ENCODE data around the gene JAG2.

JAG2 gene

DNA sequence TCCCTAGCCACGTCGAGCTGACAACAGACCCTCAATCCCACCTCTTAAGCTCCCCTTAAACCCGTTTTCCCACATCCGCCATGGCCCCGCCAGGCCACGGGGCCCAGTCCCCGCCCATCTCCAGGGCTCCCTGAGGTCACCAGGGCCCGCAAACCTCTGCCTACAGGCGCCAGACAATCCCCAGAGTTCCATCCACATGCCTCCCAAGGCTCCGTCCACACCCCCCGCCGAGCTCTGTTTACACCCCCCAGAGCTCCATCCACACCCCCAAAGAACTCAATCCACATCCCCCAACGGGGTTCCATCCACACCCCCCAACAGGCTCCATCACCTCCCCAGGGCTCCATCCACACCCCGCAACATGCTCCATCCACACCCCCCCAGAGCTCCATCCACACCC, 9.2 kb downstream of the JAG2 start:
- Histone ChIP-seq H3K4me3 (ENCODE audit: low read depth in 1 of 5, low read length in 5 of 5) (no peak overlapping the region), H3K27ac (ENCODE audit: low read depth, low read length) (no peak overlapping the region), H3K4me1 (ENCODE audit: control insufficient read depth in 5 of 5, insufficient read depth in 5 of 5, low read length in 5 of 5) (peaks cover 0 to 38% (median under 1%) of the 10 kb centered on the region in 5 donors), H3K9me3 (ENCODE audit: control insufficient read depth in 5 of 5, low read length in 5 of 5) (no peaks in the 10 kb centered on the region), H3K27me3 (ENCODE audit: control insufficient read depth in 5 of 5, insufficient read depth in 4 of 5, low read length in 5 of 5) (no peaks in the 10 kb centered on the region), H3K36me3 (ENCODE audit: control insufficient read depth in 5 of 5, insufficient read depth in 5 of 5, low read length in 5 of 5) (peaks cover 0 to 10% (median 9%) of the 10 kb centered on the region in 5 donors), H3K9ac (ENCODE audit: low read length in 5 of 5) (no peak overlapping the region)

DNA sequence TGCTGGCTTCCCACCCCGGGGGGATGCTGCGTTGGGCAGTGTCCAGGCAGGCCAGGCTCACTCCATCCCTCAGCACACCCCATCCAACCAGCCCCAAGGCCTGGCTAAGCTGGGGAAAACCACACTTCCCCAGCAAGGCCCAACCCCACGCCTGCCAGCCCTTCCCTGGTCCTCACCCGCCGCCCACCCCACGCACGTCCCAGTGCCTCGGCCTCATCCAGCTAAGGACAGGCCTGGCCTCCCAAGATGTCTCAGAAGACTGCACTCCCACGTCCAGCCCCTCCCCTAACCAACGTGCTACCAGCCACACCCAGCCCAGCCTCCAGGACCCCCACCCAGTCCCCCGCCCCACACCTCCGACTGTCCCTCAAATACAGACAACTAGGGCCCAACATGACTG, 9.8 kb downstream of the JAG2 start:
- H3K36me3 ChIP-seq (ENCODE audit: control insufficient read depth in 5 of 5, insufficient read depth in 5 of 5, low read length in 5 of 5), result peaks cover 0 to 10% (median 9%) of the 10 kb centered on the region in 5 donors
- H3K4me1 ChIP-seq (ENCODE audit: control insufficient read depth in 5 of 5, insufficient read depth in 5 of 5, low read length in 5 of 5), result peaks cover 0 to 44% (median 5%) of the 10 kb centered on the region in 5 donors
- no peaks in the 10 kb centered on the region for H3K27me3 ChIP-seq (ENCODE audit: control insufficient read depth in 5 of 5, insufficient read depth in 4 of 5, low read length in 5 of 5)
- no peak overlapping the region for H3K9ac ChIP-seq (ENCODE audit: low read length in 5 of 5)
- H3K4me3 ChIP-seq (ENCODE audit: low read depth in 1 of 5, low read length in 5 of 5), result no peak overlapping the region
- H3K9me3 ChIP-seq (ENCODE audit: control insufficient read depth in 5 of 5, low read length in 5 of 5), result no peaks in the 10 kb centered on the region
- H3K27ac ChIP-seq (ENCODE audit: low read depth, low read length), result no peak overlapping the region

DNA sequence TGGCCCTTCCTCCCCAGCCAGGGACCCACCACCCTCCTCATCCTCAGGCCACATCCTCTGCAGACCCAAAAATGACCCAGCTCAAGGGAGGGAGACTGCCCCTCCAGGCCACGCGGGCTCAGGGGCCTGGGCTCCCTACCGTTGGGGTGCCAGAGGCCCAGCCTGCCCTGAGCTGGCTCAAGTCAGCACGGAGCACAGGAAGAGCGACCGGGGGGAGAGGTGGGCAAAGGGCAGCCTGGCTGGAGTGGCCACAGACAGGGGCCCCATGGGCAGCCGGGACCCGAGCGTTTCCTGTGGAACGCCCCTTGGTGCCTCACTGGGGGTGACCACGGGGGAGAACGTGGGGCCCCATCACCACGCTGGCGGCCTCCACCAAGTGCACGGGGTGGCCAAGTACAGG, 10.7 kb downstream of the JAG2 start:
- H3K27me3 ChIP-seq (ENCODE audit: control insufficient read depth in 5 of 5, insufficient read depth in 4 of 5, low read length in 5 of 5), result peaks cover 0 to 2% (median 0%) of the 10 kb centered on the region in 5 donors
- no peaks in the 10 kb centered on the region for H3K9me3 ChIP-seq (ENCODE audit: control insufficient read depth in 5 of 5, low read length in 5 of 5)
- H3K4me3 ChIP-seq (ENCODE audit: low read depth in 1 of 5, low read length in 5 of 5), result no peak overlapping the region
- H3K9ac ChIP-seq (ENCODE audit: low read length in 5 of 5), result no peak overlapping the region
- H3K4me1 ChIP-seq (ENCODE audit: control insufficient read depth in 5 of 5, insufficient read depth in 5 of 5, low read length in 5 of 5), result peaks cover 0 to 39% (median 13%) of the 10 kb centered on the region in 5 donors
- no peak overlapping the region for H3K27ac ChIP-seq (ENCODE audit: low read depth, low read length)
- peaks cover 0 to 10% (median 9%) of the 10 kb centered on the region in 5 donors for H3K36me3 ChIP-seq (ENCODE audit: control insufficient read depth in 5 of 5, insufficient read depth in 5 of 5, low read length in 5 of 5)

DNA sequence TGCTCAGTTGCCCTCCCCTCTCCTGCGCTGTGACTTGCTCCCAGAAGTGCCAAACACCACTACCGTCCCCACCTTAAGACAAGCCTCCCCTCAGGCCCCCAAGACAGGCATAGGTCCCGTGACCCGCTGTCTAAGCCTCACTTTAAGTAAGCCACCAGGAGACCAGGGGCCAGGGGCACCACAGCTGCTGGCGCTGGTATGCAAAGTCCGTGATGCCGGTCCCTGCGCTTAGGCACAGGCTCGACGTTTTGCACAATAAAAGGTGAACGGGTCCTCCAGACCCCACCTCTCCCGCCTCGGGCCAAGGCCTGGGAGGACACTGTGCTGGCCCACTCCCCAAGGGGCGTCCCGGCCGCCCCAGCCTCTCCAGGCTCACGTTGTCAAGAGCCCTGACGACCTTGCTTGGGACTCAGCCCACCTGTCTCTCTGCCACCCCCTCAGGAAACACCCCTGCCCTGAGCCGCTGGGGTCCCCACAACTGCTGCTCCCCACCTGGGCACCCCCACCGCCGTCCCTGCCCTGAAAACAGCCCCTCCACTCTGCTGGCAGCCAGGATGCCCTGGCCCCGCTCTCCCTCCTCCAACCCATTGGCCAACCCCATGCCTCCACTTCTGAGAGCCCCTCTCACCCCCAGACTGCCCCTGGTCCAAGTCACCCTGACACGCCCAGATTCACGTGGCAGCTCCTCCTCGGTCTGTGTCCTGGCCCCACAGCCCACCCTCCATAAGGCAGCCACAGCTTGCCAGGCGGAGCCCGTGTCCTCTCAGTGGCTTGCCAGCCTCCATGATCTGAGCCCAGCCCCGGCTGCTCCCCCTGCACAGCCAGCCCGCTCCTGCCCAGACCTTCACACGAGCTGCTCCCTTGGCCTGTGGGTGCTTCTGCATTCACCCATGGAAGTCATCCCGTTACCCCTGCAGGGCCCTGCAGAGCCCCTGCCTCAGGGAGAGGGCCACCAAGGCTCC, 11.9 kb downstream of the JAG2 start:
- H3K9ac ChIP-seq (ENCODE audit: low read length in 5 of 5), result no peak overlapping the region
- peaks cover 0 to 10% (median 10%) of the 10 kb centered on the region in 5 donors for H3K36me3 ChIP-seq (ENCODE audit: control insufficient read depth in 5 of 5, insufficient read depth in 5 of 5, low read length in 5 of 5)
- H3K9me3 ChIP-seq (ENCODE audit: control insufficient read depth in 5 of 5, low read length in 5 of 5), result no peaks in the 10 kb centered on the region
- peaks cover 0 to 2% (median 0%) of the 10 kb centered on the region in 5 donors for H3K27me3 ChIP-seq (ENCODE audit: control insufficient read depth in 5 of 5, insufficient read depth in 4 of 5, low read length in 5 of 5)
- H3K4me3 ChIP-seq (ENCODE audit: low read depth in 1 of 5, low read length in 5 of 5), result no peak overlapping the region
- peaks cover 0 to 42% (median 22%) of the 10 kb centered on the region in 5 donors for H3K4me1 ChIP-seq (ENCODE audit: control insufficient read depth in 5 of 5, insufficient read depth in 5 of 5, low read length in 5 of 5)
- H3K27ac ChIP-seq (ENCODE audit: low read depth, low read length), result no peak overlapping the region

DNA sequence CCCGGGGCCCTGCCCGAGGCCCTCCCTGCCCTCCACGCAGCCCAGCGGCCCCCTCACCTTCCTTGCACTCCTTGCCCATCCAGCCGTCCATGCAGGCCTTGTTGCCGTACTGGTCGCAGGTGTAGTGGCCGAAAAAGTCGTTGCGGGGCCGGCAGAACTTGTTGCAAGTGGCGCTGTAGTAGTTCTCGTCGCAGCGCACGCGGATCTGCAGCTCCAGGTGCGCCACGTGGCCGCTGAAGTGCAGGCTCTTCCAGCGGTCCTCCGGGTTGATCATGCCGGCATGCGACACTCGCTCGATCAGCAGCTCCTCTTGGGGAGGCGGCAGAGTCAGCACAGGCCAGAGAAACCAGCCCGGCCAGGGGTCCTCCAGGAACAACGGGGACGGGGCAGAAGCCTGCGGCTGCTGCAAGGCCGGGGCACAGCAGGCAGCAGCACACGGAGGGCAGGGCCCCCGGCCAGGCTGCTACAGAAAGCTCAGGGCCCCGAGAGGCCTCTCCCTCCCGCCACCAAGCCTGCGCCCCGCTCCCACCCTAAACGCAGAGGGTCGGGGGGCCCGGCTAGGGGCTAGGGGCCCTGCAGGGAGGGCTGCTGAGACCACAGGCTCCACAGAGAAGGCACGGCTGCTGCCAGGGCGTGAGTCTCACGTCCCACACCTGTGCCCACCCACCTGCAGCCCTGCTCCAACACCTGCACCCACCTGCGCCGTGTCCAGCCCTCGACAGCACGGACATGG, 12.7 kb downstream of the JAG2 start:
- Histone ChIP-seq H3K36me3 (ENCODE audit: control insufficient read depth in 5 of 5, insufficient read depth in 5 of 5, low read length in 5 of 5) (peaks cover 0 to 16% (median 14%) of the 10 kb centered on the region in 5 donors), H3K27me3 (ENCODE audit: control insufficient read depth in 5 of 5, insufficient read depth in 4 of 5, low read length in 5 of 5) (peaks cover 0 to 2% (median 0%) of the 10 kb centered on the region in 5 donors), H3K4me1 (ENCODE audit: control insufficient read depth in 5 of 5, insufficient read depth in 5 of 5, low read length in 5 of 5) (peaks cover 0 to 43% (median 22%) of the 10 kb centered on the region in 5 donors), H3K4me3 (ENCODE audit: low read depth in 1 of 5, low read length in 5 of 5) (no peak overlapping the region), H3K9me3 (ENCODE audit: control insufficient read depth in 5 of 5, low read length in 5 of 5) (no peaks in the 10 kb centered on the region), H3K27ac (ENCODE audit: low read depth, low read length) (no peak overlapping the region), H3K9ac (ENCODE audit: low read length in 5 of 5) (no peak overlapping the region)

DNA sequence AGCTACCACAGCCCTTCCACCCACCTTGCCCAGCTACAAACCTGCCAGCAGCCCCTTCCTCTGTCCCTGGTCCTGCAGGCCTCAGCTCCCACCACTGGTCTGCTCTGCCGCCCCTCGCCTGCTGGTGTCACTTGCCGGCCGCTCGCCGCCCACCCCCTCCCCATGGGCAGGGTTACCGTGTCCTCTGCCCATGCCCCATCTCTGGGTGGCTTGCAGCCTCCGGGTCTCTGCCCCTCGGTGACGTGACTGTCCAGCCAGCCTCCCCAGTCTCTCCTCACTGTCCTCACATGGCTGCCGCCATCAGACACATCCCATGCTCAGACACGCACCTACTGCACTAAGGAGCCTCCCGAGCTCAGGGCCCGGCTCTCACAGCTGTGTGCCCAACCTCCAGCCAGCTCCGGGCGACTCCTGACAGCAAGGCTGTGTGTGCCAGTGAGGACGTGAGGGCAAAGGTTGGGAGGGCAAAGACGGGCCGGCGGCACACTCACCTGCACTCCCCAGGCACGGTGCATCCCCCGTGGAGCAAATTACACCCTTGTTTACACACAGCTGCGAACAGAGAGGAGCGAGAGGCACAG, 13.4 kb downstream of the JAG2 start:
- H3K4me3 ChIP-seq (ENCODE audit: low read depth in 1 of 5, low read length in 5 of 5), result no peak overlapping the region
- H3K9me3 ChIP-seq (ENCODE audit: control insufficient read depth in 5 of 5, low read length in 5 of 5), result no peaks in the 10 kb centered on the region
- H3K27me3 ChIP-seq (ENCODE audit: control insufficient read depth in 5 of 5, insufficient read depth in 4 of 5, low read length in 5 of 5), result peaks cover 0 to 2% (median 0%) of the 10 kb centered on the region in 5 donors
- peaks cover 0 to 43% (median 22%) of the 10 kb centered on the region in 5 donors for H3K4me1 ChIP-seq (ENCODE audit: control insufficient read depth in 5 of 5, insufficient read depth in 5 of 5, low read length in 5 of 5)
- H3K9ac ChIP-seq (ENCODE audit: low read length in 5 of 5), result no peak overlapping the region
- H3K27ac ChIP-seq (ENCODE audit: low read depth, low read length), result no peak overlapping the region
- peaks cover 0 to 22% (median 20%) of the 10 kb centered on the region in 5 donors for H3K36me3 ChIP-seq (ENCODE audit: control insufficient read depth in 5 of 5, insufficient read depth in 5 of 5, low read length in 5 of 5)

DNA sequence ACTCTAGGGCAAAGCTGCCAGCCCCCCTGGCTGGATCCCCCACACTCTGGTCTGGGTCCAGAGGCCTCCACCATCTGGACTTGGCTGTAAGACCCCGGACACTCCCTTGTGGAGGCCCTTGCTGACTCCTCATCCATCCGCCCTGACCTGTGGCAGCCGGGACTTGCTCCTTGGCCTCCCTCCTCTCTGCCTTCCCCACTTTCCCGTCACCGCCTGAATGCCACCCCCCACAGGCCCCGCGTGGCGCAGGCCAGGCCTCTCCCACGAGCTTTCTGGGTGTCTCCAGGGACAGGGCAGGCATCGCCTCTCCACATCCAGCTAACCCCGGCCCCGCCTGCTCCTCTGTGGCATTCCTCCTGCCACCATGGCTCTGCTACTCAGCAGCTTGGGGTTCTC, 14.1 kb downstream of the JAG2 start:
- Histone ChIP-seq H3K27me3 (ENCODE audit: control insufficient read depth in 5 of 5, insufficient read depth in 4 of 5, low read length in 5 of 5) (peaks cover 0 to 2% (median 0%) of the 10 kb centered on the region in 5 donors), H3K27ac (ENCODE audit: low read depth, low read length) (peak overlapping the region; percentile 41), H3K9ac (ENCODE audit: low read length in 5 of 5) (peak overlapping the region in 1 of 5 donors; percentile 30), H3K36me3 (ENCODE audit: control insufficient read depth in 5 of 5, insufficient read depth in 5 of 5, low read length in 5 of 5) (peaks cover 0 to 23% (median 20%) of the 10 kb centered on the region in 5 donors), H3K4me3 (ENCODE audit: low read depth in 1 of 5, low read length in 5 of 5) (no peak overlapping the region), H3K9me3 (ENCODE audit: control insufficient read depth in 5 of 5, low read length in 5 of 5) (no peaks in the 10 kb centered on the region), H3K4me1 (ENCODE audit: control insufficient read depth in 5 of 5, insufficient read depth in 5 of 5, low read length in 5 of 5) (peaks cover 0 to 43% (median 22%) of the 10 kb centered on the region in 5 donors)

DNA sequence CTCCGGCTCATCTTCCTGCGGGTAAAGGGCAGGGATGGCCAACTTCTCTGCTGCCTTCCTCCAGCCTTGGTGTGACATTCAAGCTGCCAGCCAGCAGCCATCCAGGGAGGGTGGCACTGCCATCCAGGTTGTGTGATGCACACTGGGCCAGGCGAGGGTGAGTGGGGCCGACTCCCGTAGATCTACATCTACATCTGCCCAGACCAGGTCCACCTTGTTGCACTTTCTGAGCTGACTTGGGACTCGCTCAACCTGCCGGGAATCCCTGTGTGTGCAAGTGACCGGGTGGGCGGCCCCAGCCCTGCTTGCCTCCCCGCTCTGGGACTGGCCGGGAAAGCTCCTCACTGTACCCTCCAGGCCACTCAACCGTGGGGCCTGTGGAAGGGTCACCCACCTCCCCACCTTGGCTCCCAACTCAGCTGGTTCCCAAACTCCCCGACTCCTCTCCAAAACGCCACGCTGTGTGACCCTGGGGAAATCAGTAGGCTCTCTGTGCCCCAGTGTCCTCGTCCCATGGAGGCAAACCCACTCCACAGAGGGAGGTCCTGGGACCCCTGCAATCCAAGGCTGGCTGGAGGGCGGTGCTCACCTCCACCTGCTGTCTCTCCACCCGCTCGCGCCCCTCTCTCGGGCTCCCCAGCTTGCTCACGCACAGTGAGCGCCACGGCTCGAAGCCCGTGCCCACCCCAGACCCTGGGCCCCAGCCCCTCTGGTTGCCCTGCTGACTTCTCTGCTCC, 14.7 kb downstream of the JAG2 start:
- Histone ChIP-seq H3K27ac (ENCODE audit: low read depth, low read length) (peak overlapping the region; percentile 41), H3K36me3 (ENCODE audit: control insufficient read depth in 5 of 5, insufficient read depth in 5 of 5, low read length in 5 of 5) (peaks cover 0 to 26% (median 20%) of the 10 kb centered on the region in 5 donors), H3K27me3 (ENCODE audit: control insufficient read depth in 5 of 5, insufficient read depth in 4 of 5, low read length in 5 of 5) (peaks cover 0 to 2% (median 0%) of the 10 kb centered on the region in 5 donors), H3K4me1 (ENCODE audit: control insufficient read depth in 5 of 5, insufficient read depth in 5 of 5, low read length in 5 of 5) (peaks cover 0 to 43% (median 22%) of the 10 kb centered on the region in 5 donors), H3K9ac (ENCODE audit: low read length in 5 of 5) (no peak overlapping the region), H3K9me3 (ENCODE audit: control insufficient read depth in 5 of 5, low read length in 5 of 5) (no peaks in the 10 kb centered on the region), H3K4me3 (ENCODE audit: low read depth in 1 of 5, low read length in 5 of 5) (no peak overlapping the region)

DNA sequence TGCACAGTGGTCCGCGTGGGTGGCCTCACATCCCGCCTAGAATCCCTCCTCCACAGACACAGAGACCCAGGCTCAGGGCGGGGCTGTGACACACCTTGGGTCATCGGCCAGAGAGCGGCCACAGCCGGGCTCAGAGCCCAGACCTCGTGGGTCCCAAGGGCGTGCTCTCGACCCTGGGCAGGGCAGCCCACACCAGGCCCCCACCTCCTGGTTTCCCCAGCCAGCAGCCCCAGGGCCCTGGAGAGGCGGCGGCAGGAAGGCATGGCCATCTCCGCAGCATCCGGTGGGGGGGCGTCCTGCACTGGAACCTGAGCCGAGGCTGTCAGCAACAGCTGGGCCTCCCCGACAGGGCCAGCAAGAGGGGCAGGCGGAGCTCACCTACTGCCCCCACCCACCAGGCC, 15.2 kb downstream of the JAG2 start:
- Histone ChIP-seq H3K4me1 (ENCODE audit: control insufficient read depth in 5 of 5, insufficient read depth in 5 of 5, low read length in 5 of 5) (peaks cover 0 to 43% (median 22%) of the 10 kb centered on the region in 5 donors), H3K9me3 (ENCODE audit: control insufficient read depth in 5 of 5, low read length in 5 of 5) (no peaks in the 10 kb centered on the region), H3K27me3 (ENCODE audit: control insufficient read depth in 5 of 5, insufficient read depth in 4 of 5, low read length in 5 of 5) (peaks cover 0 to 2% (median 0%) of the 10 kb centered on the region in 5 donors), H3K9ac (ENCODE audit: low read length in 5 of 5) (no peak overlapping the region), H3K4me3 (ENCODE audit: low read depth in 1 of 5, low read length in 5 of 5) (no peak overlapping the region), H3K27ac (ENCODE audit: low read depth, low read length) (peak overlapping the region; percentile 54), H3K36me3 (ENCODE audit: control insufficient read depth in 5 of 5, insufficient read depth in 5 of 5, low read length in 5 of 5) (peaks cover 0 to 30% (median 24%) of the 10 kb centered on the region in 5 donors)

Measured in subcutaneous abdominal adipose tissue (tissue), 5 donors.